GM12865 (cell line): ENCODE results near the gene MYRFL.
A peak's percentile ranks its signal among the peaks of the same experiment; 100 is the strongest.

Source experiments
- DNase-seq: peaks from one replicate; pipeline ENCODE4 v3.0.0; 2010; ENCODE audit warnings: low read depth
- H3K4me3 ChIP-seq: 2 replicates; pipeline ENCODE4 v1.5.1; 2011; ENCODE audit warnings: mild to moderate bottlenecking, low read depth, low read length, control low read depth
- CTCF ChIP-seq: IDR thresholded peaks from 2 replicates; pipeline ENCODE4 v1.5.1; 2011; ENCODE audit warnings: low read length, control low read depth, low read depth, inconsistent platforms; ENCODE audit not compliant: insufficient read depth; ENCODE audit errors: missing control alignments

MYRFL gene

GRCh38 chr12:69904777-69905176 lies 79.8 kb downstream of the MYRFL start:
- H3K4me3 ChIP-seq: no peak overlapping the region
- no peak for DNase-seq

GRCh38 chr12:69905801-69906200 lies 80.8 kb downstream of the MYRFL start:
- TF ChIP-seq CTCF: no peak
- no peak overlapping the region for H3K4me3 ChIP-seq
- no peak for DNase-seq

More at GRCh38 chr12:69904777-69905176, 79.8 kb downstream of the MYRFL start:
- no peak for TF ChIP-seq CTCF

- peak; percentile 91 for DNase-seq
- no peak for TF ChIP-seq CTCF
- no peak overlapping the region for H3K4me3 ChIP-seq
Measured at GRCh38 chr12:69906411-69907216, 81.6 kb downstream of the MYRFL start.

- DNase-seq: no peak
- no peak for TF ChIP-seq CTCF
- no peak overlapping the region for H3K4me3 ChIP-seq
Measured at GRCh38 chr12:69908203-69908602, 83.2 kb downstream of the MYRFL start.

DNA sequence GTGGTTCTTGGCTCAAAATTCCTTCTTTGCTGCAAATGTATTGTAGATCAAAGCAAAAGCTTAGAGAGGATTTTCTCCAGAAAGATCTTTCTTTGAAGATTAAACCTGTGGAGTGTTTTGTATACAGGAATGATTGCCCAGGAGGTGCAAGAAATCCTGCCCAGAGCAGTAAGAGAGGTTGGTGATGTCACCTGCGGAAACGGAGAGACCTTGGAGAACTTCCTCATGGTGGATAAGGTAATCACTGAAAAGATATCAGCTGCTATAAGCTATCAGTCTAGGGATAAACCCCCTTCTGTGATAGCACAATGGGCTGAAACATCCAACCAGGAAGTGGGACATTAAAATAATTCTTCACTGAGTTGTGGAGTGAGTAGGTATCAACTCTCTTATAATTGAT lies 85.7 kb downstream of the MYRFL start:
- no peak for DNase-seq

DNA sequence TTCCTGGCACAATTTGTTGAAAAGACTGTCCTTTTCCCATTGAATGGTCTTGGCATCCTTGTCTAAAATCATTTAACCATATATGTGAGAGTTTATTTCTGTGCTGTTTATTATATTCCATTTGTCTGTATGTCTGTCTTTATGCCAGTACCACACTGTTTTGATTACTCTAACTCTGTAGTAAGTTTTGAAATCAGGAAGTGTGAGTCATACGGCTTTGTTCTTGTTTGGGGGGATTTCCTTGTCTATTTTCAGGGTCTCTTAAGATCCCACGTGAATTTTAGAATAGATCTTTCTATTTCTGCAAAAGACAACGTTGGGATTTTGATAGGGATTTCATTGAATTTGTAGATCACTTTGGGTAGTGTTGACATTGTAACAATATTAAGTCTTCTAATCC lies 88.5 kb downstream of the MYRFL start:
- TF ChIP-seq CTCF: no peak
- no peak for DNase-seq
- no peak overlapping the region for H3K4me3 ChIP-seq

More for the DNA sequence above, 85.7 kb downstream of the MYRFL start:
- H3K4me3 ChIP-seq: no peak overlapping the region
- TF ChIP-seq CTCF: no peak

DNA sequence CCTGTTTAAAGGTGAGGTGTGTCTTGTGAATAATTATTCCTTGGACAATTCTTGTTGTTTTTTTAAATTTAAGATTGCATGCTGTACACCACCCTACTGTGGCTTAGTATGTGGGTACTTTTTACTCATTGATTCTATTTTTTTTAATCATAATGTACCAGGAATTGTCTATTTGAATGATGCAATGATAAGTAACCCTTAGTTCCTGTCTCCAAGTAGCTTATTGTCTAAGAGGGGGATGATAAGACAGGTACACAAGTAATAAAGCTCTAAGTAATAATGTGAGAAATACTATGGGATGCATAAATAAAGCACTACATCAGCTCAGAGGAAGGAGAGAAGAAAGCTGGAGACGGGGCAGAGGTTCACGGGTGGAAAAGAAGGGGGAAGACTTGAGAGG lies 90.9 kb downstream of the MYRFL start:
- H3K4me3 ChIP-seq: no peak overlapping the region
- TF ChIP-seq CTCF: no peak
- no peak for DNase-seq
